SU-DHL-6 (cell line): ENCODE results near the gene ACER3.

Source experiments
- CTCF ChIP-seq: fragments of 200-600 bp; sonication (generic); IDR thresholded peaks from one replicate; pipeline ENCODE4 v1.5.1; 2017; ENCODE audit warnings: antibody characterized with exemption, mild to moderate bottlenecking, low read length, moderate library complexity; ENCODE audit not compliant: insufficient read depth, poor library complexity, severe bottlenecking
- EZH2phosphoT487 ChIP-seq: fragments of 200-600 bp; sonication (generic), shearing (Covaris generic); conservative IDR thresholded peaks from 2 replicates; pipeline ENCODE4 v1.6.1; 2018; ENCODE audit warnings: mild to moderate bottlenecking, antibody characterized with exemption, low read length, moderate library complexity, mixed read lengths

DNA sequence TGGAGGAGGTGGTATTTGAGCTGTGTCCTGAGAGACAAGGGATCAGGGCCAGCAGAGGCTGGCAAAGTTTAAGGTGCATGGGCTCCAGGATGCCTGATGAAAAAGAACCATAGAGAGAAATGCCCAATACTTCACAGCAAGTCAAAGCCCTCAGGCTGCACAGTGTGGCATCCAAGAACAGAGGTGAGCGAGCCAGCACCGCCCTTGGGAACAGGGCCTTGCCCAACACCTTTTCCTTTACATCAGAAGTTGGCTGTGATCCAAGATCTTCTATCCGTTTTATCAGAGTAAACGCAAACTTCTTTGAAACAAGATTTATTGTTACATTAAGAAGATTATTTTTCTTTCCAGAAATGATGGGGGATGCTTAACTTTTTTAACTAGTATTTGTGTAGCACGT is 174.9 kb downstream of the ACER3 start:
- TF ChIP-seq CTCF (no peak), EZH2phosphoT487 (no peak)
